Spinal cord (tissue), 10 donors: ENCODE data around the gene ATP9A. TPM values are rescaled to one million over a fixed set of nuclear protein-coding genes. Genes with fewer than 3 reads are reported as not detected.
"Not testable (repeated sequence)": the region's sequence is repeated elsewhere in the genome, so short reads cannot be mapped to it uniquely, and the experiment has no call there.

ENCODE experiments used
- DNase-seq, 6 donors: peaks; one replicate each; pipeline versions ENCODE4 v3.0.0 to v3.0.0-alpha.2; 2013 to 2015; ENCODE audit warnings: low spot score in 6 of 6, low read depth in 4 of 6
- H3K27ac ChIP-seq: one replicate; pipeline ENCODE4 v1.5.1; 2013; ENCODE audit warnings: low read depth, low read length, control low read depth
- H3K27me3 ChIP-seq: one replicate; pipeline ENCODE4 v1.6.1; 2013; ENCODE audit warnings: low read length; ENCODE audit not compliant: control insufficient read depth, insufficient read depth
- H3K36me3 ChIP-seq: one replicate; pipeline ENCODE4 v1.6.1; 2013; ENCODE audit warnings: low read length; ENCODE audit not compliant: control insufficient read depth, insufficient read depth
- H3K4me1 ChIP-seq: one replicate; pipeline ENCODE4 v1.6.1; 2013; ENCODE audit warnings: low read length; ENCODE audit not compliant: control insufficient read depth, insufficient read depth
- H3K4me3 ChIP-seq: one replicate; pipeline ENCODE4 v1.5.1; 2013; ENCODE audit warnings: low read depth, low read length, control low read depth
- H3K9me3 ChIP-seq: one replicate; pipeline ENCODE4 v1.6.1; 2013; ENCODE audit warnings: low read length; ENCODE audit not compliant: control insufficient read depth, insufficient read depth
- WGBS: methylation state at CpG from one replicate; pipeline ENCODE4 v1.1.5; 2013; ENCODE audit warnings: missing lambda C conversion rate; ENCODE audit not compliant: insufficient coverage; 5-methylcytosine and 5-hydroxymethylcytosine counted together
- long read RNA-seq, 4 donors: transcript quantifications; one replicate each; lab custom pipeline, GENCODE V29; 2026
- polyA plus RNA-seq, 2 donors: library from polyadenylated mRNA; unstranded; fragments of 120-200 nt; gene quantifications; one replicate each; pipeline ENCODE4 v1.2.1, GENCODE V29; 2013; ENCODE audit not compliant: insufficient read length in 2 of 2
- total RNA-seq, 2 donors: library from RNA; depleted of rRNA in 1 of 2; stranded (reverse); fragments of 120-200 nt in 1 of 2; fragments of >200 nt in 1 of 2; gene quantifications; one replicate each; pipeline versions ENCODE4 v1.2.3 to v1.2.4, GENCODE V29; 2013 to 2014
- donor health status: healthy.

Gene ATP9A
- total RNA-seq (100 to 1,000 TPM in 1 of 2 donors, 10 to 100 TPM in 1; 77.3 to 187 TPM), polyA plus RNA-seq (100 to 1,000 TPM; 157 to 181 TPM)
- long read RNA-seq, donor 1, full-length matches to known transcripts: 6 of 14 reads
- long read RNA-seq, donor 1, partial matches to known transcripts: 8 of 14 reads
- long read RNA-seq, donor 1, other reads (novel, unspliced or antisense): 0 of 14 reads
- long read RNA-seq, donor 2, full-length matches to known transcripts: 2 of 7 reads
- long read RNA-seq, donor 2, partial matches to known transcripts: 5 of 7 reads
- long read RNA-seq, donor 2, other reads (novel, unspliced or antisense): 0 of 7 reads
- long read RNA-seq, donor 3, full-length matches to known transcripts: 5 of 25 reads
- long read RNA-seq, donor 3, partial matches to known transcripts: 20 of 25 reads
- long read RNA-seq, donor 3, other reads (novel, unspliced or antisense): 0 of 25 reads
- long read RNA-seq, donor 4, full-length matches to known transcripts: 2 of 2 reads
- long read RNA-seq, donor 4, partial matches to known transcripts: 0 of 2 reads
- long read RNA-seq, donor 4, other reads (novel, unspliced or antisense): 0 of 2 reads

GRCh38 chr20:51767867-51768758, at the start of gene ATP9A:
Gene ATP9A, minus strand, starts transcription at chr20:51768390. Its CDS starts 21 bp downstream, at chr20:51768369.
- DNase-seq: peak in 2 of 6 donors; percentile 57 to 74

GRCh38 chr20:51816856-51817255, 48.7 kb upstream of the ATP9A start:
- H3K27ac ChIP-seq, H3K36me3 ChIP-seq, H3K9me3 ChIP-seq, H3K4me3 ChIP-seq, H3K4me1 ChIP-seq, DNase-seq, H3K27me3 ChIP-seq: not testable (repeated sequence)
- 94% methylated on average over 5 of the region's 8 CpGs for WGBS

More at GRCh38 chr20:51767867-51768758, at the start of gene ATP9A:
- peaks cover 16% of the 10 kb centered on the region for H3K4me1 ChIP-seq
- no peaks in the 10 kb centered on the region for H3K9me3 ChIP-seq
- peak within 1 kb of the TSS; percentile 79 for H3K4me3 ChIP-seq
- peaks cover 3% of the 10 kb centered on the region for H3K36me3 ChIP-seq
- H3K27me3 ChIP-seq: no peaks in the 10 kb centered on the region
- peak within 1 kb of the TSS; percentile 69 for H3K27ac ChIP-seq
- WGBS: under 1% methylated on average over 114 of the region's 131 CpGs

- Histone ChIP-seq H3K4me1 (no peaks in the 10 kb centered on the region), H3K9me3 (no peaks in the 10 kb centered on the region), H3K4me3 (no peak overlapping the region), H3K27me3 (no peaks in the 10 kb centered on the region), H3K27ac (no peak overlapping the region), H3K36me3 (no peaks in the 10 kb centered on the region)
- 73% methylated on average over 5 of the region's 5 CpGs for WGBS
- DNase-seq: no peak
These were observed 47.3 kb upstream of the ATP9A start for GRCh38 chr20:51815383-51816076.

GRCh38 chr20:51812861-51813260, 44.7 kb upstream of the ATP9A start:
- Histone ChIP-seq H3K36me3 (no peaks in the 10 kb centered on the region), H3K9me3 (no peaks in the 10 kb centered on the region), H3K4me3 (no peak overlapping the region), H3K4me1 (no peaks in the 10 kb centered on the region), H3K27me3 (no peaks in the 10 kb centered on the region), H3K27ac (no peak overlapping the region)
- DNase-seq: no peak
- 83% methylated on average over 4 of the region's 4 CpGs for WGBS

- no peaks in the 10 kb centered on the region for H3K27me3 ChIP-seq
- H3K9me3 ChIP-seq: no peaks in the 10 kb centered on the region
- H3K4me3 ChIP-seq: no peak overlapping the region
- no peaks in the 10 kb centered on the region for H3K4me1 ChIP-seq
- H3K27ac ChIP-seq: no peak overlapping the region
- WGBS: 33% methylated on average over 1 of the region's 8 CpGs
- H3K36me3 ChIP-seq: no peaks in the 10 kb centered on the region
- DNase-seq: no peak
These were observed 43.4 kb upstream of the ATP9A start for GRCh38 chr20:51811514-51812128.

GRCh38 chr20:51811042-51811355, 42.8 kb upstream of the ATP9A start:
- DNase-seq: no peak
- Histone ChIP-seq H3K27ac (no peak overlapping the region), H3K4me3 (no peak overlapping the region), H3K9me3 (no peaks in the 10 kb centered on the region), H3K4me1 (no peaks in the 10 kb centered on the region), H3K27me3 (no peaks in the 10 kb centered on the region), H3K36me3 (no peaks in the 10 kb centered on the region)
- no CpG with 5 or more reads among the region's 3 CpGs for WGBS

- no peaks in the 10 kb centered on the region for H3K4me1 ChIP-seq
- H3K36me3 ChIP-seq: no peaks in the 10 kb centered on the region
- H3K27ac ChIP-seq: no peak overlapping the region
- 94% methylated on average over 2 of the region's 13 CpGs for WGBS
- no peaks in the 10 kb centered on the region for H3K27me3 ChIP-seq
- H3K9me3 ChIP-seq: no peaks in the 10 kb centered on the region
- DNase-seq: no peak
- H3K4me3 ChIP-seq: no peak overlapping the region
These were observed 42.2 kb upstream of the ATP9A start for GRCh38 chr20:51810155-51811041.

GRCh38 chr20:51807720-51808250, 39.6 kb upstream of the ATP9A start:
- H3K4me1 ChIP-seq: no peaks in the 10 kb centered on the region
- WGBS: 71% methylated on average over 2 of the region's 5 CpGs
- no peak overlapping the region for H3K4me3 ChIP-seq
- no peak overlapping the region for H3K27ac ChIP-seq
- H3K27me3 ChIP-seq: no peaks in the 10 kb centered on the region
- H3K36me3 ChIP-seq: no peaks in the 10 kb centered on the region
- no peak for DNase-seq
- no peaks in the 10 kb centered on the region for H3K9me3 ChIP-seq
